HepG2 (cell line): ENCODE data around the gene NCOA7. TPM values are rescaled to one million over a fixed set of nuclear protein-coding genes. Genes with fewer than 3 reads are reported as not detected.
"Not testable (repeated sequence)": the region's sequence is repeated elsewhere in the genome, so short reads cannot be mapped to it uniquely, and the experiment has no call there.

Experiments used
- ATAC-seq: fragments of 200-7000 bp; cut with Tn5 transposase; 3 replicates; pipeline ENCODE4 v1.9.1; 2020; ENCODE audit warnings: mild to moderate bottlenecking, moderate library complexity
- BruUV-seq: library from RNA; stranded (reverse); fragments of 400-500 nt; replicated peaks from 2 replicates; lab custom pipeline; 2021; lab: Mats Ljungman, UMichigan
- CTCF ChIA-PET: fragments of 300-600 bp; formaldehyde crosslinking; extraction: SDS; loops from one replicate; lab custom pipeline; 2021; ENCODE audit warnings: low total read pairs, inconsistent platforms, low intra/inter-chr PET ratio; lab: Yijun Ruan, JAX
- POLR2A ChIA-PET: fragments of 350-600 bp; sonication (Branson Sonifier 250); formaldehyde crosslinking; loops from one replicate; lab custom pipeline; 2020; ENCODE audit warnings: antibody characterized with exemption, inconsistent platforms; lab: Yijun Ruan, JAX
- DNase-seq: peaks from one replicate; pipeline ENCODE4 v3.0.0-alpha.2; 2015; ENCODE audit warnings: low spot score
- FAIRE-seq: peaks from 3 replicates; lab custom pipeline; 2011; peaks lifted over from hg19 to GRCh38; lab: Jason Lieb, UNC
- H2AFZ ChIP-seq: one replicate; pipeline ENCODE4 v1.6.1; 2011; ENCODE audit warnings: low read length, inconsistent platforms
- H3K27ac ChIP-seq: fragments of 300-600 bp; 3 replicates; pipeline ENCODE4 v1.8.0; 2011; ENCODE audit warnings: mixed run types, mild to moderate bottlenecking, mixed read lengths, low read length, inconsistent platforms; ENCODE audit not compliant: insufficient read depth; ENCODE audit errors: extremely low read length
- H3K27me3 ChIP-seq, 2 experiments: fragments of 200-600 bp in 1 of 2; 2 replicates in 1 of 2; 3 replicates in 1 of 2; pipeline versions ENCODE4 v1.6.0 to v1.8.0; 2011; ENCODE audit warnings: low read length in 2 of 2, mild to moderate bottlenecking in 2 of 2, moderate library complexity in 2 of 2, inconsistent platforms in 1 of 2; ENCODE audit not compliant: insufficient read depth in 2 of 2, control insufficient read depth in 1 of 2
- H3K36me3 ChIP-seq, 2 experiments: fragments of 200-600 bp in 1 of 2; replicated peaks in 1 of 2; 2 replicates in 1 of 2; 3 replicates in 1 of 2; pipeline versions ENCODE4 v1.5.1 to v1.8.0; 2011; ENCODE audit warnings: low read length in 2 of 2, inconsistent platforms in 1 of 2; ENCODE audit not compliant: insufficient read depth in 2 of 2, control insufficient read depth in 1 of 2
- H3K4me1 ChIP-seq: 2 replicates; pipeline ENCODE4 v1.5.1; 2012; ENCODE audit warnings: low read length, inconsistent platforms; ENCODE audit not compliant: insufficient read depth
- H3K4me2 ChIP-seq: 2 replicates; pipeline ENCODE4 v1.6.0; 2011; ENCODE audit warnings: low read depth, low read length, inconsistent platforms
- H3K4me3 ChIP-seq, 3 experiments: fragments of 200-600 bp in 1 of 3; sonication (generic), shearing (Covaris generic) in 1 of 3; replicated peaks in 1 of 3; 2 replicates each; pipeline ENCODE4 v1.5.1; 2011 to 2016; ENCODE audit warnings: low read length in 3 of 3, inconsistent platforms in 2 of 3, low read depth in 2 of 3, mild to moderate bottlenecking in 2 of 3, control low read depth in 1 of 3, mixed read lengths in 1 of 3; ENCODE audit not compliant: insufficient read depth in 1 of 3
- H3K79me2 ChIP-seq: one replicate; pipeline ENCODE4 v1.6.1; 2011; ENCODE audit warnings: low read length, inconsistent platforms; ENCODE audit not compliant: insufficient read depth
- H3K9ac ChIP-seq: 2 replicates; pipeline ENCODE4 v1.6.0; 2011; ENCODE audit warnings: mild to moderate bottlenecking, low read depth, low read length, inconsistent platforms; ENCODE audit not compliant: insufficient read depth
- H3K9me3 ChIP-seq: 2 replicates; pipeline ENCODE4 v1.5.1; 2012; ENCODE audit warnings: mild to moderate bottlenecking, low read length
- H4K20me1 ChIP-seq: 2 replicates; pipeline ENCODE4 v1.6.0; 2011; ENCODE audit warnings: inconsistent platforms, mild to moderate bottlenecking, low read length, moderate library complexity; ENCODE audit not compliant: insufficient read depth
- BCL3 ChIP-seq: sonication (generic); formaldehyde crosslinking; IDR thresholded peaks from 2 replicates; pipeline ENCODE4 v1.5.1; 2020; ENCODE audit warnings: mild to moderate bottlenecking, missing genetic modification reagents, moderate library complexity
- CERS6 ChIP-seq: sonication (generic); formaldehyde crosslinking; IDR thresholded peaks from 2 replicates; pipeline ENCODE4 v1.5.0; 2020; ENCODE audit warnings: missing genetic modification reagents
- FLYWCH1 ChIP-seq: sonication (generic); formaldehyde crosslinking; IDR thresholded peaks from 2 replicates; pipeline ENCODE4 v1.8.1; 2023; ENCODE audit warnings: mild to moderate bottlenecking, missing genetic modification reagents
- HOXA5 ChIP-seq: sonication (generic); formaldehyde crosslinking; IDR thresholded peaks from 2 replicates; pipeline ENCODE4 v1.4.0; 2020; ENCODE audit warnings: missing genetic modification reagents
- KDM3A ChIP-seq: IDR thresholded peaks from 2 replicates; pipeline ENCODE4 v1.6.1; 2018; ENCODE audit warnings: low read depth, missing compliant biosample characterization
- SMAD9 ChIP-seq: sonication (generic); formaldehyde crosslinking; IDR thresholded peaks from 2 replicates; pipeline ENCODE4 v1.5.1; 2020; ENCODE audit warnings: mild to moderate bottlenecking, missing genetic modification reagents
- XRCC5 ChIP-seq: fragments of 200-400 bp; formaldehyde crosslinking; optimal IDR thresholded peaks from 2 replicates; pipeline ENCODE3; 2017; ENCODE audit warnings: mild to moderate bottlenecking, low read length
- ZNF326 ChIP-seq: sonication (generic); formaldehyde crosslinking; IDR thresholded peaks from 2 replicates; pipeline ENCODE4 v1.4.0; 2020; ENCODE audit warnings: missing genetic modification reagents, borderline replicate concordance
- ZNF564 ChIP-seq: sonication (generic); formaldehyde crosslinking; IDR thresholded peaks from 2 replicates; pipeline ENCODE4 v1.8.1; 2023; ENCODE audit warnings: mild to moderate bottlenecking, missing genetic modification reagents
- ZNF646 ChIP-seq: sonication (generic); formaldehyde crosslinking; IDR thresholded peaks from 2 replicates; pipeline ENCODE4 v1.9.0; 2021; ENCODE audit warnings: mild to moderate bottlenecking, missing genetic modification reagents
- ZNF747 ChIP-seq: sonication (generic); formaldehyde crosslinking; IDR thresholded peaks from 2 replicates; pipeline ENCODE4 v1.8.1; 2023; ENCODE audit warnings: missing genetic modification reagents, mild to moderate bottlenecking, borderline replicate concordance
- WGBS: methylation state at CpG from one replicate; pipeline ENCODE4 v1.1.6; 2017; ENCODE audit warnings: low lambda C conversion rate; 5-methylcytosine and 5-hydroxymethylcytosine counted together
- in situ Hi-C: cut with HindIII; loops from 2 replicates; pipeline ENCODE4 v1.10.0; 2017; ENCODE audit warnings: low pct_unique_long_range_greater_than_20kb; ENCODE audit not compliant: extremely low pct_ligation_motif_present
- intact Hi-C: fragments of 100-400 bp; cut with micrococcal nuclease; formaldehyde crosslinking; loops from one replicate; pipeline ENCODE4 v1.10.0; 2022; ENCODE audit not compliant: unreplicated experiment
- polyA plus RNA-seq, 8 experiments: library from polyadenylated mRNA; depleted of rRNA in 3 of 8; stranded (reverse) in 7 of 8; unstranded in 1 of 8; fragments of >200 nt; fragmentation: Illumina TruSeq in 4 of 8; extraction: Trizol in 4 of 8; gene quantifications; 2 replicates each; pipeline versions ENCODE4 v1.2.1 to v1.2.3, GENCODE V29; 2011 to 2016; ENCODE audit warnings: low read depth in 4 of 8, missing spikeins in 1 of 8, mixed read lengths in 1 of 8; ENCODE audit not compliant: insufficient read depth in 1 of 8
- total RNA-seq, 5 experiments: library from RNA; depleted of rRNA; stranded (reverse); fragments of >200 nt; fragmentation: Illumina TruSeq; extraction: Trizol; gene quantifications; 2 replicates each; pipeline ENCODE4 v1.2.3, GENCODE V29; 2016; ENCODE audit warnings: low read depth in 1 of 5

Gene NCOA7
- total and polyA plus RNA-seq, 2 of the 13 experiments (the other 11 are each of a cell fraction or from before 2014, with no cell fraction given), result 13.6 to 20.8 TPM

- TF ChIP-seq ZNF326, result no peak
- TF ChIP-seq FLYWCH1 (CRISPR knock-in tag), result no peak
- no peak for TF ChIP-seq ZNF747 (CRISPR knock-in tag)
- no peak for TF ChIP-seq XRCC5
- TF ChIP-seq KDM3A (CRISPR knock-in tag), result no peak
- no peak for TF ChIP-seq ZNF564 (CRISPR knock-in tag)
- TF ChIP-seq BCL3 (CRISPR knock-in tag), result no peak
- no peak for TF ChIP-seq ZNF646
- TF ChIP-seq CERS6 (CRISPR knock-in tag), result no peak
- no peak for TF ChIP-seq SMAD9 (CRISPR knock-in tag)
- TF ChIP-seq HOXA5, result no peak
- Histone ChIP-seq H3K4me3 (no peak overlapping the region), H3K9me3 (no peaks in the 10 kb centered on the region), H3K4me1 (peaks cover 7% of the 10 kb centered on the region), H3K4me2 (no peak overlapping the region), H2AFZ (no peak overlapping the region), H3K36me3 (no peaks in the 10 kb centered on the region; a peak in 3 of 5 replicates), H3K27me3 (no peaks in the 10 kb centered on the region), H3K79me2 (peaks cover 4% of the 10 kb centered on the region), H3K27ac (no peak overlapping the region), H3K9ac (no peak overlapping the region), H4K20me1 (no peaks in the 10 kb centered on the region)
- FAIRE-seq, result no peak
- DNase-seq, result no peak
- intact Hi-C loops (no loop called here), in situ Hi-C loops (no loop called here)
- ChIA-PET CTCF (no interaction called here), POLR2A (no interaction called here)
- BruUV-seq, result no TSS peak
- ATAC-seq, result no peak
These were observed 13.5 kb downstream of the NCOA7 start for GRCh38 chr6:125804264-125804663.

GRCh38 chr6:125804866-125805425 lies 14.2 kb downstream of the NCOA7 start:
- CTCF ChIA-PET, H3K9ac ChIP-seq, H3K4me2 ChIP-seq, H4K20me1 ChIP-seq, intact Hi-C loops, POLR2A ChIA-PET, H3K4me3 ChIP-seq, BruUV-seq, in situ Hi-C loops, H3K9me3 ChIP-seq, FAIRE-seq, H3K36me3 ChIP-seq, H2AFZ ChIP-seq, H3K79me2 ChIP-seq, ATAC-seq, H3K4me1 ChIP-seq, H3K27me3 ChIP-seq, DNase-seq, H3K27ac ChIP-seq: not testable (repeated sequence)
- 93% methylated on average over 10 of the region's 10 CpGs for WGBS
